HepG2 (cell line): ENCODE data around the gene PIEZO1. TPM values are rescaled to one million over a fixed set of nuclear protein-coding genes. Genes with fewer than 3 reads are reported as not detected.

Experiments
- FOXP1 ChIP-seq, 2 experiments: fragments of 450-650 bp in 1 of 2; IDR thresholded peaks; 2 replicates each; pipeline ENCODE4 v1.6.1; 2017 to 2018; ENCODE audit warnings: antibody characterized with exemption in 1 of 2
- HES4 ChIP-seq: sonication (generic); formaldehyde crosslinking; IDR thresholded peaks from 2 replicates; pipeline ENCODE4 v1.9.0; 2021; ENCODE audit warnings: mild to moderate bottlenecking, missing genetic modification reagents, borderline replicate concordance
- MAFK ChIP-seq, 2 experiments: IDR thresholded peaks in 1 of 2; conservative IDR thresholded peaks in 1 of 2; 2 replicates each; pipeline ENCODE4 v1.6.1; 2011; ENCODE audit warnings: improper control_type of control experiment in 2 of 2, low read length in 2 of 2
- NPAS2 ChIP-seq: sonication (generic); formaldehyde crosslinking; IDR thresholded peaks from 2 replicates; pipeline ENCODE4 v1.8.0; 2022; ENCODE audit warnings: mild to moderate bottlenecking, missing genetic modification reagents, borderline replicate concordance
- NR2F1 ChIP-seq, 2 experiments: fragments of 450-650 bp in 1 of 2; formaldehyde crosslinking in 1 of 2; IDR thresholded peaks; 2 replicates each; pipeline versions ENCODE4 v1.5.0 to v1.6.1; 2016 to 2020; ENCODE audit warnings: mild to moderate bottlenecking in 1 of 2, missing compliant biosample characterization in 1 of 2, missing genetic modification reagents in 1 of 2, moderate library complexity in 1 of 2
- RAD21 ChIP-seq: fragments of 450-650 bp; formaldehyde crosslinking; IDR thresholded peaks from 2 replicates; pipeline ENCODE4 v1.5.0; 2020; ENCODE audit warnings: mild to moderate bottlenecking
- RBFOX2 ChIP-seq: fragments of 200-400 bp; formaldehyde crosslinking; IDR thresholded peaks from 2 replicates; pipeline ENCODE4 v1.6.1; 2017; ENCODE audit warnings: low read depth, mild to moderate bottlenecking, low read length
- RNF2 ChIP-seq: fragments of 450-650 bp; conservative IDR thresholded peaks from 2 replicates; pipeline ENCODE4 v1.6.1; 2016; ENCODE audit warnings: low read depth
- SNAPC4 ChIP-seq: sonication (generic); formaldehyde crosslinking; IDR thresholded peaks from 2 replicates; pipeline ENCODE4 v1.4.0; 2020; ENCODE audit warnings: mild to moderate bottlenecking, missing genetic modification reagents
- STAG1 ChIP-seq: sonication (generic); formaldehyde crosslinking; IDR thresholded peaks from 2 replicates; pipeline ENCODE4 v1.4.0; 2020; ENCODE audit warnings: missing genetic modification reagents
- ZFP36L1 ChIP-seq: sonication (generic); formaldehyde crosslinking; IDR thresholded peaks from 2 replicates; pipeline ENCODE4 v1.8.0; 2022; ENCODE audit warnings: mild to moderate bottlenecking, missing genetic modification reagents, moderate library complexity
- ZHX1 ChIP-seq: sonication (generic); formaldehyde crosslinking; IDR thresholded peaks from 2 replicates; pipeline ENCODE4 v1.8.1; 2022; ENCODE audit warnings: low read depth, mild to moderate bottlenecking, missing genetic modification reagents
- ZNF232 ChIP-seq: sonication (generic); formaldehyde crosslinking; IDR thresholded peaks from 2 replicates; pipeline ENCODE4 v1.4.0; 2020; ENCODE audit warnings: missing genetic modification reagents, borderline replicate concordance
- ZNF280B ChIP-seq: sonication (generic); formaldehyde crosslinking; IDR thresholded peaks from 2 replicates; pipeline ENCODE4 v1.5.0; 2020; ENCODE audit warnings: missing genetic modification reagents, mild to moderate bottlenecking, borderline replicate concordance
- ZNF598 ChIP-seq: sonication (generic); formaldehyde crosslinking; IDR thresholded peaks from 2 replicates; pipeline ENCODE4 v1.5.1; 2020; ENCODE audit warnings: mild to moderate bottlenecking, missing genetic modification reagents, borderline replicate concordance
- ZNF747 ChIP-seq: sonication (generic); formaldehyde crosslinking; IDR thresholded peaks from 2 replicates; pipeline ENCODE4 v1.8.1; 2023; ENCODE audit warnings: missing genetic modification reagents, mild to moderate bottlenecking, borderline replicate concordance
- polyA plus RNA-seq, 8 experiments: library from polyadenylated mRNA; depleted of rRNA in 3 of 8; stranded (reverse) in 7 of 8; unstranded in 1 of 8; fragments of >200 nt; fragmentation: Illumina TruSeq in 4 of 8; extraction: Trizol in 4 of 8; gene quantifications; 2 replicates each; pipeline versions ENCODE4 v1.2.1 to v1.2.3, GENCODE V29; 2011 to 2016; ENCODE audit warnings: low read depth in 4 of 8, missing spikeins in 1 of 8, mixed read lengths in 1 of 8; ENCODE audit not compliant: insufficient read depth in 1 of 8
- total RNA-seq, 5 experiments: library from RNA; depleted of rRNA; stranded (reverse); fragments of >200 nt; fragmentation: Illumina TruSeq; extraction: Trizol; gene quantifications; 2 replicates each; pipeline ENCODE4 v1.2.3, GENCODE V29; 2016; ENCODE audit warnings: low read depth in 1 of 5
- TF ChIP-seq, protein P1 (sequence below): IDR thresholded peaks from 2 replicates; pipeline ENCODE4 v1.6.1; 2016; ENCODE audit warnings: missing biosample characterization, missing genetic modification reagents, low read depth

Gene PIEZO1
- total and polyA plus RNA-seq, 2 of the 13 experiments (the other 11 are each of a cell fraction or from before 2014, with no cell fraction given): 67.9 to 85.0 TPM

DNA sequence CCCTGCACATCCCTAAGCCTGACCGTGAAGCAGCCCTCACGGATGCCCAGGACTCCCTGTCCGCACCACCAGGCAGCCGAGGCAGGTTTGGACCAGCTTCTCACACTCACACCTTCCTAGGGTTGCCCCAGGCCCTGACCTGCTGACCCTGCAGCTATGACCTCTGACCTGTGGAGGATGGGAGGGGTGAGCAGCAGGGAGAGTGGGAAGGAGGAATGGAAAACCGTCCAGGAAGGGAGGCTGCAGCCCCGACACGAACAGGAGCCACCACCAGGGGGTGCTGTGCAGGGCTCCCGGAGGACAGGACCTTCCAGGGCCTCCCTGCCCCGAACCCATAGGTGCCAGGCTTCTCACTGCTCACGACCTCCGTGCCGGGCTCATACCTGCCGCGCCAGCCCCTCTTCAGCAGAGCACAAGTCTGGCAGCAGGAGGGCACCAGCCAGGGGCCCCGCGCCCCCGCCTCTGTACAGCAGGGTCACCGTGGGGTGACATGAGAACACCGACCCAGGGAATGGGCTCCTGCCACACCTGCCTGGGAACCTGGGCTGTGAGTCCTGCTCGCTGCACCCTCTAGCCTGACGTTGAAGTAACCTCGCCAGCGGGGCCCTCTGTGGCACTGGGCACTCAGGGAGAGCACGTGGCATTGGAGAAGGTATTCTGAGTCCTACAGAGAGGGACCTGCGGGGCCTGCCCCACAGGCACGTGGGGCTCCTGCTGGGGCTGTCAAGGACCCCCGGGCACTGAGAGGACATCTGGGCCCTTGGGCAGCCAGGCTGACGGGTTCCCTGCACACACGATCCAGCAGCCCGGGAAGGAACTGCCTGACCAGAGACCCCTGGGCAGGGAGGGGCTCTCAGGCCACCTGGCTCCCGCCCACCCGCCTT lies 41.1 kb downstream of the PIEZO1 start (continued):
- TF ChIP-seq NPAS2 (CRISPR knock-in tag): no peak
- TF ChIP-seq STAG1 (CRISPR knock-in tag): peak; percentile 73
- TF ChIP-seq NR2F1 (CRISPR knock-in tag; IDR thresholded peaks at IDR 0.05): peak; percentile 66 to 76; a peak in 3 of 4 replicates
- TF ChIP-seq FOXP1 (IDR thresholded peaks at IDR 0.05): no peak
- TF ChIP-seq FOXP1 (CRISPR knock-in tag; IDR thresholded peaks at IDR 0.05): no peak
- no peak for TF ChIP-seq SNAPC4
- TF ChIP-seq ZNF747 (CRISPR knock-in tag): peak; percentile 40; the same call in 1 of the 2 replicates
- TF ChIP-seq ZNF280B: no peak
- TF ChIP-seq HES4 (CRISPR knock-in tag): no peak
- no peak for TF ChIP-seq RBFOX2
- TF ChIP-seq, protein P1, sequence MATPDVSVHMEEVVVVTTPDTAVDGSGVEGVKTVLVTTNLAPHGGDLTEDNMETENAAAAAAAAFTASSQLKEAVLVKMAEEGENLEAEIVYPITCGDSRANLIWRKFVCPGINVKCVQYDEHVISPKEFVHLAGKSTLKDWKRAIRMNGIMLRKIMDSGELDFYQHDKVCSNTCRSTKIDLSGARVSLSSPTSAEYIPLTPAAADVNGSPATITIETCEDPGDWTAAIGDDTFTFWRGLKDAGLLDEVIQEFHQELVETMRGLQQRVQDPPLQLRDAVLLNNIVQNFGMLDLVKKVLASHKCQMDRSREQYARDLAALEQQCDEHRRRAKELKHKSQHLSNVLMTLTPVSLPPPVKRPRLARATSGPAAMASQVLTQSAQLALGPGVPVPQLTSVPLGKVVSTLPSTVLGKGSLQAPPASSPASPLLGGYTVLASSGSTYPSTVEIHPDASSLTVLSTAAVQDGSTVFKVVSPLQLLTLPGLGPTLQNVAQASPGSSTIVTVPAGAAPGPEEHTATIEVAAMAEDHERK: no peak
- no peak for TF ChIP-seq ZHX1 (CRISPR knock-in tag)
- no peak for TF ChIP-seq ZFP36L1
- TF ChIP-seq ZNF598 (CRISPR knock-in tag): no peak
- no peak for TF ChIP-seq RNF2
- TF ChIP-seq RAD21 (CRISPR knock-in tag): peak; percentile 84
- no peak for TF ChIP-seq ZNF232 (CRISPR knock-in tag)
- TF ChIP-seq MAFK (conservative IDR thresholded peaks at IDR 0.05 in 1 of 2, IDR thresholded peaks at IDR 0.05 in 1 of 2; ENCODE audit: low read length in 2 of 2): no peak
